Transverse colon (tissue), 4 donors: Measurements from ENCODE around the gene AMER2. TPM values are rescaled to one million over a fixed set of nuclear protein-coding genes. Genes with fewer than 3 reads are reported as not detected.

Source experiments
- DNase-seq: peaks from one replicate; pipeline ENCODE4 v3.0.0-alpha.2; 2019
- H3K27ac ChIP-seq, 4 donors: fragments of 200-600 bp; sonication (generic); 2 replicates each; pipeline ENCODE4 v1.5.1; 2016 to 2018; ENCODE audit warnings: inconsistent platforms in 4 of 4
- H3K27me3 ChIP-seq: fragments of 200-600 bp; sonication (generic); 2 replicates; pipeline ENCODE4 v1.5.1; 2017; ENCODE audit warnings: inconsistent platforms
- H3K36me3 ChIP-seq, 4 donors: fragments of 200-600 bp; sonication (generic); 2 replicates each; pipeline ENCODE4 v1.5.1; 2017 to 2019; ENCODE audit warnings: inconsistent platforms in 4 of 4
- H3K4me1 ChIP-seq, 4 donors: fragments of 200-600 bp; sonication (generic); 2 replicates each; pipeline ENCODE4 v1.5.1; 2017 to 2020; ENCODE audit warnings: inconsistent platforms in 4 of 4
- H3K4me3 ChIP-seq, 4 donors: fragments of 200-600 bp; sonication (generic); 1 replicate in 1 of 4; 2 replicates in 3 of 4; pipeline versions ENCODE4 v1.5.1 to v1.6.1; 2017 to 2019; ENCODE audit warnings: inconsistent platforms in 4 of 4
- H3K9me3 ChIP-seq, 2 donors: fragments of 200-600 bp; sonication (generic); 2 replicates each; pipeline ENCODE4 v1.5.1; 2017 to 2019; ENCODE audit warnings: inconsistent platforms in 2 of 2
- CTCF ChIP-seq, 5 experiments: fragments of 200-600 bp in 3 of 5; fragments of 450-650 bp in 2 of 5; sonication (generic) in 3 of 5; IDR thresholded peaks; 1 replicate in 2 of 5; 2 replicates in 3 of 5; pipeline ENCODE4 v1.5.1; 2016 to 2017; ENCODE audit warnings: antibody characterized with exemption in 5 of 5, inconsistent platforms in 3 of 5, mild to moderate bottlenecking in 2 of 5, moderate library complexity in 1 of 5
- EP300 ChIP-seq: sonication (generic); formaldehyde crosslinking; IDR thresholded peaks from one replicate; pipeline ENCODE4 v1.6.1; 2017; ENCODE audit warnings: antibody characterized with exemption, low read depth
- POLR2A ChIP-seq: fragments of 450-650 bp; IDR thresholded peaks from one replicate; pipeline ENCODE4 v1.6.1; 2016; ENCODE audit warnings: antibody characterized with exemption, mild to moderate bottlenecking, moderate library complexity
- POLR2AphosphoS5 ChIP-seq, 3 donors: sonication (generic); formaldehyde crosslinking; IDR thresholded peaks; one replicate each; pipeline ENCODE4 v1.6.1; 2016; ENCODE audit warnings: antibody characterized with exemption in 3 of 3
- WGBS, 2 donors: methylation state at CpG; one replicate each; pipeline ENCODE4 v1.1.5; 2018; ENCODE audit warnings: low coverage in 1 of 2; 5-methylcytosine and 5-hydroxymethylcytosine counted together
- in situ Hi-C, 4 donors: fragments of 200-750 bp; cut with MboI; loops; one replicate each; pipeline versions ENCODE4 v1.15.0 to v1.15.1; 2017; ENCODE audit warnings: low sequenced_read_pairs in 3 of 4, low pct_ligation_motif_present in 1 of 4, low pct_unique_long_range_greater_than_20kb in 1 of 4
- intact Hi-C: fragments of 100-400 bp; cut with DNase I; formaldehyde crosslinking; loops from one replicate; pipeline ENCODE4 v1.15.1; 2023; ENCODE audit warnings: low total_unique reads
- total RNA-seq, 4 donors: library from RNA; depleted of rRNA; stranded (reverse); fragments of >200 nt; gene quantifications; one replicate each; pipeline ENCODE4 v1.1.0, GENCODE V29; 2016

Gene AMER2, protein sequence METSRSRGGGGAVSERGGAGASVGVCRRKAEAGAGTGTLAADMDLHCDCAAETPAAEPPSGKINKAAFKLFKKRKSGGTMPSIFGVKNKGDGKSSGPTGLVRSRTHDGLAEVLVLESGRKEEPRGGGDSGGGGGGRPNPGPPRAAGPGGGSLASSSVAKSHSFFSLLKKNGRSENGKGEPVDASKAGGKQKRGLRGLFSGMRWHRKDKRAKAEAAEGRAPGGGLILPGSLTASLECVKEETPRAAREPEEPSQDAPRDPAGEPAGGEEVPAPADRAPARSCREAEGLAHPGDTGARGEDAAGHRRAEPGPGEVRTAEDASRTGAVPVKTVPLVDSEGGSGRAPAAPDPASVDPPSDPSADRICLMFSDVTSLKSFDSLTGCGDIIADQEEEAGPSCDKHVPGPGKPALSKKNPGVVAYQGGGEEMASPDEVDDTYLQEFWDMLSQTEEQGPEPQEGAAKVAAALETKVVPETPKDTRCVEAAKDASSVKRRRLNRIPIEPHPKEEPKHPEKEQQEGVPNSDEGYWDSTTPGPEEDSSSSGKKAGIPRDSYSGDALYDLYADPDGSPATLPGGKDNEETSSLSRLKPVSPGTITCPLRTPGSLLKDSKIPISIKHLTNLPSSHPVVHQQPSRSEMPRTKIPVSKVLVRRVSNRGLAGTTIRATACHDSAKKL
- under 1 TPM in 2 of 4 donors, not detected in 2; 0.14 to 0.16 TPM for total RNA-seq

GRCh38 chr13:25171517-25172302 is at the start of gene AMER2:
TSS of gene AMER2 (minus strand) at chr13:25172288. CDS start at chr13:25171619, 669 bp downstream.
- TF ChIP-seq POLR2A = no peak
- TF ChIP-seq CTCF (IDR thresholded peaks at IDR 0.05) = no peak
- TF ChIP-seq EP300 = no peak
- TF ChIP-seq POLR2AphosphoS5 (IDR thresholded peaks at IDR 0.05) = no peak
- Histone ChIP-seq H3K4me1 (peaks cover 0 to 7% (median 2%) of the 10 kb centered on the region in 4 donors), H3K9me3 (no peaks in the 10 kb centered on the region), H3K27ac (no peak within 1 kb of the TSS), H3K4me3 (peak within 1 kb of the TSS in 3 of 4 donors; percentile 9 to 43 (median 23)), H3K27me3 (peaks cover 77% of the 10 kb centered on the region), H3K36me3 (no peaks in the 10 kb centered on the region)
- intact Hi-C loops = no loop called here
- 14% methylated on average over 33 of the region's 50 CpGs; no CpG with 5 or more reads in 1 of the 2 donors for WGBS, 2 donors
- peak; percentile 11 for DNase-seq
- in situ Hi-C loops = no loop called here

DNA sequence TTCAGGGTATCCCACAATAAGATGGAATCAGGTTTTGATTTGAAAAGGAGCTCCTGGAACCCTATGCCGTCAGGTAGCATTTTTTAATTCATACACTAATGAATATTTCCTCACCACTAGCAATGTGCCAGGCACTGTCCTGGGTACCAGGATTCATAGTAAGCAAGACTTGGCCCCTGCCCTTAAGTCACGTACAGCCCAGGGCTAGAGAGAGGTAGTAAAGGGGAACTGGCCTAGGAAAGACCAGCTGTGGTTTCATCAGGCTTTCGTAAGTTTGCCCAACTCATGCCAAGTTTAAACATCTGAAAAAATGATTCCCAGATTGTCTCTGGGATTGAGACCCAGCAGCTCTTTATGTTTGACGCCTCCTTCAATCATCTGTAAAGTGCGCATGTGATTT is 45.9 kb upstream of the AMER2 start:
- Histone ChIP-seq H3K27me3 (no peaks in the 10 kb centered on the region), H3K9me3 (no peaks in the 10 kb centered on the region), H3K27ac (no peak overlapping the region), H3K36me3 (no peaks in the 10 kb centered on the region), H3K4me1 (no peaks in the 10 kb centered on the region), H3K4me3 (no peak overlapping the region)
- in situ Hi-C loops = no loop called here
- 70 to 71% methylated on average over 1 to 5 of the region's 5 CpGs for WGBS, 2 donors
- TF ChIP-seq EP300 (no peak), CTCF (IDR thresholded peaks at IDR 0.05) (no peak), POLR2AphosphoS5 (IDR thresholded peaks at IDR 0.05) (no peak), POLR2A (no peak)
- no peak for DNase-seq
- intact Hi-C loops = no loop called here

GRCh38 chr13:25217023-25217885 is 45.2 kb upstream of the AMER2 start:
- no peak for DNase-seq
- H3K4me1 ChIP-seq = no peaks in the 10 kb centered on the region
- H3K27me3 ChIP-seq = no peaks in the 10 kb centered on the region
- TF ChIP-seq EP300 = no peak
- TF ChIP-seq POLR2A = no peak
- TF ChIP-seq POLR2AphosphoS5 (IDR thresholded peaks at IDR 0.05) = no peak
- TF ChIP-seq CTCF (IDR thresholded peaks at IDR 0.05) = no peak
- H3K4me3 ChIP-seq = no peak overlapping the region
- no peaks in the 10 kb centered on the region for H3K36me3 ChIP-seq
- in situ Hi-C loops = no loop called here
- 33 to 61% methylated on average over 6 to 12 of the region's 12 CpGs for WGBS, 2 donors
- no peak overlapping the region for H3K27ac ChIP-seq
- no peaks in the 10 kb centered on the region for H3K9me3 ChIP-seq
- intact Hi-C loops = no loop called here
